IPS DF 4.7 (cell line): ENCODE results near the gene MPDZ.

Experiments
- DNase-seq: peaks from one replicate; pipeline ENCODE4 v3.0.0-alpha.2; 2013; ENCODE audit warnings: low spot score; ENCODE audit errors: extremely low read depth

The MPDZ gene

DNA sequence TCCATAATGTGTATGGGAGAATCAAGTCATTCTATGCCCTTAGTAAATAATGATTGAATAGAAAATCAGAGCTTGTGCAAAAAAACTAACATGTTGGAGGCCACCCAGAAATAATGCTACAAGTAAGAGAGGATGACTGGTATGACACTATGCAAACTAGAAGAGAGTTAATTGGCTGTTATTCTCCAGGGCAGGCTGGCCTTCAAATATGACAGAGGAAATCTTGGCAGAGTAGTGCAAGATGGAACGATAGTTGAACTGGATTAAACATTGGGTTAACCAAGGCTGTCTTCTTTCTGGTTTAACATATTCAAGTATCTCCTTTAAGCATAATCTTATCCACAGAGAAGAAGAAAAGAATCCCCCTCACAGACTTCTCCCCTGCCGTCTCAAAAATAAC, 196.1 kb downstream of the MPDZ start:
- DNase-seq = no peak

DNA sequence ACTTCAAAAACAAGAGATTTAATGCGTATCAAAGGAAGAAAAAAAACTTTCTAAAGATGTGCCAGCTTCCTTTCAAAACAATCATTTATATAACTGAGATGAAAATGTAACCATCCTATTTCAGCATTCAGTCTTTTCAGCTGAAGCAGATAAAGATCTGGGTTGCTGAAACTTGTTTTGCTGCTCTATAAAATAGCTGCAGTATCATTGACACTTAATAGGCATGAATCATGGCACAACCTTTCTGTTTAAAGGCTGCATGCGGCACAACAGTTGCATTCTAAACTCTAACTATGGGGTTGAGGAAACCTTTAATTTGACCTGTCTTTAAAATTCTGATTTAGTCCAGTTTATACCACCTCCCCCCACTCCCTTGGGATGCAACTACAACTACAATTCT, 196.7 kb downstream of the MPDZ start:
- no peak for DNase-seq

DNA sequence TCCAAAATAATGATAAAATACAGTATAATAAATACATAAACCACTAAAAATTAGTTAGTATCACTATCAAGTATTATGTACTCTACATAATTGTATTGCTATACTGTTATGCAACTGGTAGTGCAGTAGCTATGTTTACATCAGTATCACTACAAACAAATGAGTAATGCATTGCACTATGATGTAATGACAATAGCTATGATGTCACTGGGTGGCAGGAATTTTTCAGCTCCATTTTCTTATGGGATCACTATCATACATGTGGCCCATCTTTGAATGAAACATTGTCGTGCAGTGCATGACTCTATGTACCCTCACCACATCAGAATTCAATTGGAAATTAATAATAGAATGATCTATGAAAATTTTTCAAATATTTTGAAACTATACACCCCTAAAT, 201.3 kb downstream of the MPDZ start:
- no peak for DNase-seq

DNA sequence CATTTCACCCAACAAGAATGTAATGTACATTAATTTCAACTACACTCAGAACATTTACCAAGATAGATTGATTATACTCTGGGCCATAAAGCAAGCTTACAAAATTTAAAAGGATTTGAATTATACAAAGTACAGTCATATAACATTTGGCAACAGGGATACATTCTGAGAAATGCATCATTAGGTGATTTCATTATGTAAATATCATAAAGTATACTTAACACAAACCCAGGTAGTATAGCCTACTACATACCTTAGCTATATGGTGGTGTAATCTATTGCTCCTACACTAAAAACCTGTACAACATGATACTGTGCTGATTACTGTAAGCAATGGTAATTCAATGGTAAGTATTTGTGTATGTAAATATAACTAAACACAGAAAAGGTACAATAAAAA, 202.9 kb downstream of the MPDZ start:
- no peak for DNase-seq

DNA sequence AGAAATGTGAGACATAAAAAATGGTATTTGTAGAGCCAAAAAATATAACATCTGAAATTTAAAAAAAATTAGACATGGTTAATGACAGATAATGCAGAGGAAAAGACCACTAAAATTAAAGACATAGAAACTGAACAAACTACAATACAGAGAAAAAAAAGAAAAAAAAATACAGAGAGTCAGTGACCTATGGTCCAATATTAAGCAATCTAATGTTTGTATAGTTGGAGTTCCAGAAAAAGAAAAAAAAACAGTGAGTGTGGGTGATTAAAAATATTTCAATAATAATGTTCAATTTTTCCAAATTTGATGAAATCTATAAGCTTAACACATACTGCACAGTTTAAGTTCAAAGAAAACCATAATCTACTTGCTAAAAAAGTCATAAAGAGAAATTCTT, 207.6 kb downstream of the MPDZ start:
- DNase-seq = no peak

DNA sequence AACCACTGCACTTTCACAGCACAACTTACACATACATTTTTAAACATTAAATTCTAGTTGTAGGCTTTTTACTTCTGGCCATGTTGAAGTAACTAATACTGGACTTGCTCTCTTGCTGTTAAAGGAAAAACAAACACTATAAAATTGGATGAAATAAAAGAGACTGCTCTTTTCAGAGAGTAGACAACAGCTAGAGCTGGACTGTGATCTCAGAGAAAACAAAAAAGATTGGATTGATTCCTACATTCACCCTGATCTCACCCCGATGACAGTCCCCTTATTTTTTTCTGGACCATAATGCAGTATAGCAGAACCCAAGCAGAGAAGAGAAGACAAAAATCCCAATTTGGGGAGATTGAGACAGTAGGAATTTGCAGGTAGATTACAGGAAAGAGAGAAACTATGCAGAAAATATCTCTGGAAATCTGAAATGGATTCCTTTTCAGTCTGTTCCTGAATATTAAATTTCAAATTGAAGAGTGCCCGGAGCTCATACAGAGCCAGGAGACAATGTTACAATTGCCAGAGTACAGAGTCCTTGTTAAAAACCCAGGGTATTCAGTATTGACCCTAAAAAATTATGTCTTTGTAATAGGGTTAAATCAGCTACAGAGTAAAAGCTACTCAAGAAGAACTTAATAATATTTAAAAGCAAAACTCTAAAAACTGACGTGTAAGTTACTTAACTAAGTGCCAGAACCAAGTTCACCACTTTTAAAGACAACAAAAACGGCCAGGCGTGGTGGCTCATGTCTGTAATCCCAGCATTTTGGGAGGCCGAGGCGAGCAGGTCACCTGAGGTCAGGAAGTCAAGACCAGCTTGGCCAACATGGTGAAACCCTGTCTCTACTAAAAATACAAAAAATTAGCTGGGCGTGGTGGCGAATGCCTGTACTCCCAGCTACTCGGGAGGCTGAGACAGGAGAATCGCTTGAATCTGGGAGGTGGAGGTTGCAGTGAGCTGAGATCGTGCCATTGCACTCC, 208.6 kb downstream of the MPDZ start:
- DNase-seq = no peak

DNA sequence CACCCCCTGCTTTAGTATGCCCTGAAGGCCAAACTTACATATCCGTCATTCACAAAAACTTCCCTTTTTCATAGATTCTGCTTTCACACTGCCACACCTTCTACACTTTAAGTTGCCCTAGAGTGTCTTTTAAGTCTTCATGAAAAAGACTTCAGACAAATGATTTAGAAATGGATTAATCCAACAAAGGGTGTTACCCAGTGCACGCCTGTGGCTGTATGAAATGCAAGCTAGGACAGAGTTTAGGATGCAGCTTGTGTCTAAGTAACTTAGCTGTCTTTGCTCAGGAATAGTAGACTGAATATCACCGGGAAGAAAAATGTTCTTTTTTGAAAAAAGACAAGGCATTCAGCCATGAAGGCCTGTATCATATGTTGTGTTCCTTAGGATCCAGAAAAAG, 210.0 kb downstream of the MPDZ start:
- no peak for DNase-seq

DNA sequence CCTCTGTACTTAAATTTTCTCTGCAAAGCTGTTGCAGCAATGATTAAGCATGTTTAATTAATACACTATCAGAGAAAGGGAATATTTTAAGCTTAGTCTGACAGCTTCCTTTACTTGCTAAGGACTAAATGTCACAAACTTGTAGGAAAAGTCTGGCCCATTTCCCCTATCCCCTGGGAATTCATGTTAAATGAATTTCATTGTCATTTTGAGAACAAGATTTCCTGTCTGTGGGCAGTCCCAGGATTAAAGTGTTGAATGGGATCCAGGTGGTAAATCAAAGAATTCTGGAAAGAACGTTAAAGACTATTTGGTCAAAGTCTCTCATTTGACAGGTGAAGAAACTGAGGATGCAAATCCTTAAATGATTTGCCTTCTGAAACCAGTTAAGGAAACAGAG, 214.8 kb downstream of the MPDZ start:
- no peak for DNase-seq

DNA sequence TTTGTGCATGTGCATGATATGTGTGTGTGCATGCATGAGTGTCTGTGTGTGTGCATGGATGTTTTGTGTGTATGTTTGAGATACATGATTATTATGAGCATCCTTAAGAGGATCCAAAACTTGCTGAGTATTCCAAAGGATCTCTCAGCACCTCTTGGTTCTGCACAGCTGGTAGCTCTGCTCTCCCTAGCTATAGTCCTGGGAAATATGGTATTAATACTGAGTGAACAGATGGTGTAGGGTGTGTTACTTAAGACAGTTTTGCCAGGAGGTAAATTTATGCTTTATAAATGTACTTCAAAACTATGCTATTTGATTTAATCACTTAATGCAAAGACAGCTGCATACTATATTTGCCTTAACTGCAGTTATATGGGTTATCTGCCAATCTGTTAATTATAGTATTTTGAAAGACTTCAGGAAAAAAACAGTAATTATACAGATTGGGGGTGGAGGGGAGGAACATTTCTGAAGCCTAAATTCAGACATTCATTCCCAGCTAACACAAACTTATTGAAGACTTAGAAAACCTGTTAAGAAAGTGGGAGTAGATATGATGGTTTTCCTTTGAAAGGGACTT, 215.5 kb downstream of the MPDZ start:
- DNase-seq = no peak

DNA sequence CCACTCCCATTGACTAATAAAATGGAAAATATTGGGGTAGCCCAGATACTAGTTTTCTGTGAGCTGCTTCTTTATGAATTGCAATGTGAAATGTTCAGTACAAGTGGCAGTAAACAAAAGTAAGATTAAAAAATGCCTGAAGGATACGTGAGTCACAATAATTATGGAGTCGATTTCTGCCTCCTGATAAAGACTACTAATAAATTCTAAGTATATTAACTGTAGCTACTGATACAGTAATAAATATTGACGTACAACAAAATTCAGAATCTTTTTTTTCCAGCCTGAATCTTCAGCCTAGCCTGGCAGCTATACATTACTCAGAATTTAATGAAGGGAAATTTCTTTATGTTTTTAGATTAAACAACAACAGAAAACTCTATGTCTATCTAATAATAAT, 218.1 kb downstream of the MPDZ start:
- no peak for DNase-seq
